Measurements from ENCODE around the gene EBI3.

DNA sequence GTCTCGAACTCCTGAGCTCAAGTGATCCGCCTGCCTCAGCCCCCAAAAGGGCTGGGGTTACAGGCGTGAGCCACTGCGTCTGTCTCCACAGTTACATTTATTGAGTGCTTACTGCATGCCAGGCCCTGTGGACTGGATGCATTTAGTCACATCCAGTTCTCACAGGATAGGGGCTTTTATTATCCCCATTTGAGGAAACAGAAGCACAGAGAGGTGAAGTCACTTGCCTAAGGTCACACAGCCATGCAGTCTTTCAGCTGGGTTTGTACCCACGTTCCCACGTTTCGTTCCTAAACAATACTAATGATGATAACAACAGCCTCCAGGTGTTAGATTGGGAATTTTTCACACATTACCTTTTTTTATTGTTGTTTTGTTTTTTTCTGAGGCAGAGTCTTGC lies 9.1 kb upstream of the EBI3 start:
- no peak for TF ChIP-seq REST (IDR thresholded peaks at IDR 0.05; ENCODE audit: insufficient read depth in 1 of 2, low read depth in 2 of 2, low read length in 2 of 2)
- TF ChIP-seq SIN3A (IDR thresholded peaks at IDR 0.05; ENCODE audit: borderline replicate concordance, insufficient read depth, low read length) = no peak
- TF ChIP-seq POLR2AphosphoS5 (IDR thresholded peaks at IDR 0.05; ENCODE audit: low read depth, low read length) = no peak
- no peak for TF ChIP-seq TAF1 (IDR thresholded peaks at IDR 0.05; ENCODE audit: borderline replicate concordance, insufficient read depth, low read length)
- no peak for TF ChIP-seq FOXP2 (optimal IDR thresholded peaks at IDR 0.05; ENCODE audit: borderline replicate concordance, extremely low read depth, extremely low read length, insufficient read depth)

All from PFSK-1 (cell line).